Measurements from ENCODE around the gene DLAT. TPM values are rescaled to one million over a fixed set of nuclear protein-coding genes. Genes with fewer than 3 reads are reported as not detected.

Gene DLAT
- total RNA-seq, 1 experiment from 2014 or later, result 75.9 TPM

DNA sequence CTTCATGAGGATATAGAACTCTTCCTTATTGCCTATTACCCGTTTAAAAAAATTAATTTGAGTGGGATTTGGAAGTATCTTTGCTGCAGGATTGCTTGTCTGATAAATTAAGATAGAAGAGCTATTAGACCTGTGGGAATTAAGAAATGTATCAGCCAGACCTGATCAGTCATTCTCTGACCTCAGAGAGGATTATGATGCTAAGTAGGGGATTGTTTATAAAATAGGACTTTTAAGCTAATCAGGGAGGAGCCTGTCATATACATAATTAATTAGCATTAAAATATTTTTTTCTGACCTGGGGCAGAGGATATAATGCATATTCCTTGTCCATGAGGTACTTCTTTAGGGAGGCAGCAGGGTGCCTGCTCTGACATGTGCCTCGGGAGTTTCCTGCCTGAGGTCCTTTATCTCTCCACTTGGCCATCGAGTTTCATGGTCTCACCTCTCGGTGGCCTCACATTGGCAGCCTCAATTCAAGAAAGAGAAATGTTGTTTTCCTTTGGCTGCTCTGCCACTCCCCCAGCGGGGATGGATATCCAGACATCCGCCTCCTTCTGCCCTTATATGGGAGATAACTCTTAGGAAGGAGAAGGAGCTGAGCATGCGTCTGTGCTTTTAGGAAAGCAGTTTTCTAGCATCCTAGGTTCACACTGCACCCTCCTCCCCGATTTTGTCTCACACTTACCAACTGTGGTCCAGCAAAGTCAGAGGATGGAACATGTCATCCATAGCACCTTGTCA, 47.0 kb upstream of the DLAT start:
- H3K9me3 ChIP-seq (ENCODE audit: control insufficient read depth, insufficient read depth, low read depth, low read length), result no peaks in the 10 kb centered on the region
- H3K27ac ChIP-seq (ENCODE audit: low read length), result no peak overlapping the region
- H3K36me3 ChIP-seq (ENCODE audit: control insufficient read depth, insufficient read depth, low read length), result no peaks in the 10 kb centered on the region
- ATAC-seq (no peak), DNase-seq (ENCODE audit: low read depth, low spot score) (no peak)
- no peak for TF ChIP-seq TCF7L2 (IDR thresholded peaks at IDR 0.05; ENCODE audit: low read depth, low read length)
- no peak for TF ChIP-seq SIN3A (IDR thresholded peaks at IDR 0.05; ENCODE audit: borderline replicate concordance, insufficient read depth, low read depth, low read length)
- TF ChIP-seq POLR2AphosphoS5 (IDR thresholded peaks at IDR 0.05; ENCODE audit: low read depth, low read length), result no peak
- TF ChIP-seq, protein P1, sequence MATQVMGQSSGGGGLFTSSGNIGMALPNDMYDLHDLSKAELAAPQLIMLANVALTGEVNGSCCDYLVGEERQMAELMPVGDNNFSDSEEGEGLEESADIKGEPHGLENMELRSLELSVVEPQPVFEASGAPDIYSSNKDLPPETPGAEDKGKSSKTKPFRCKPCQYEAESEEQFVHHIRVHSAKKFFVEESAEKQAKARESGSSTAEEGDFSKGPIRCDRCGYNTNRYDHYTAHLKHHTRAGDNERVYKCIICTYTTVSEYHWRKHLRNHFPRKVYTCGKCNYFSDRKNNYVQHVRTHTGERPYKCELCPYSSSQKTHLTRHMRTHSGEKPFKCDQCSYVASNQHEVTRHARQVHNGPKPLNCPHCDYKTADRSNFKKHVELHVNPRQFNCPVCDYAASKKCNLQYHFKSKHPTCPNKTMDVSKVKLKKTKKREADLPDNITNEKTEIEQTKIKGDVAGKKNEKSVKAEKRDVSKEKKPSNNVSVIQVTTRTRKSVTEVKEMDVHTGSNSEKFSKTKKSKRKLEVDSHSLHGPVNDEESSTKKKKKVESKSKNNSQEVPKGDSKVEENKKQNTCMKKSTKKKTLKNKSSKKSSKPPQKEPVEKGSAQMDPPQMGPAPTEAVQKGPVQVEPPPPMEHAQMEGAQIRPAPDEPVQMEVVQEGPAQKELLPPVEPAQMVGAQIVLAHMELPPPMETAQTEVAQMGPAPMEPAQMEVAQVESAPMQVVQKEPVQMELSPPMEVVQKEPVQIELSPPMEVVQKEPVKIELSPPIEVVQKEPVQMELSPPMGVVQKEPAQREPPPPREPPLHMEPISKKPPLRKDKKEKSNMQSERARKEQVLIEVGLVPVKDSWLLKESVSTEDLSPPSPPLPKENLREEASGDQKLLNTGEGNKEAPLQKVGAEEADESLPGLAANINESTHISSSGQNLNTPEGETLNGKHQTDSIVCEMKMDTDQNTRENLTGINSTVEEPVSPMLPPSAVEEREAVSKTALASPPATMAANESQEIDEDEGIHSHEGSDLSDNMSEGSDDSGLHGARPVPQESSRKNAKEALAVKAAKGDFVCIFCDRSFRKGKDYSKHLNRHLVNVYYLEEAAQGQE (IDR thresholded peaks at IDR 0.05; ENCODE audit: insufficient read depth in 1 of 2, low read depth in 2 of 2, low read length in 1 of 2), result no peak
- TF ChIP-seq, protein P2, sequence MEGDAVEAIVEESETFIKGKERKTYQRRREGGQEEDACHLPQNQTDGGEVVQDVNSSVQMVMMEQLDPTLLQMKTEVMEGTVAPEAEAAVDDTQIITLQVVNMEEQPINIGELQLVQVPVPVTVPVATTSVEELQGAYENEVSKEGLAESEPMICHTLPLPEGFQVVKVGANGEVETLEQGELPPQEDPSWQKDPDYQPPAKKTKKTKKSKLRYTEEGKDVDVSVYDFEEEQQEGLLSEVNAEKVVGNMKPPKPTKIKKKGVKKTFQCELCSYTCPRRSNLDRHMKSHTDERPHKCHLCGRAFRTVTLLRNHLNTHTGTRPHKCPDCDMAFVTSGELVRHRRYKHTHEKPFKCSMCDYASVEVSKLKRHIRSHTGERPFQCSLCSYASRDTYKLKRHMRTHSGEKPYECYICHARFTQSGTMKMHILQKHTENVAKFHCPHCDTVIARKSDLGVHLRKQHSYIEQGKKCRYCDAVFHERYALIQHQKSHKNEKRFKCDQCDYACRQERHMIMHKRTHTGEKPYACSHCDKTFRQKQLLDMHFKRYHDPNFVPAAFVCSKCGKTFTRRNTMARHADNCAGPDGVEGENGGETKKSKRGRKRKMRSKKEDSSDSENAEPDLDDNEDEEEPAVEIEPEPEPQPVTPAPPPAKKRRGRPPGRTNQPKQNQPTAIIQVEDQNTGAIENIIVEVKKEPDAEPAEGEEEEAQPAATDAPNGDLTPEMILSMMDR (IDR thresholded peaks at IDR 0.05), result no peak
- CTCF ChIA-PET, result interaction anchor here (0.9 to 1.8 kb wide), 3 partner anchors 23 to 98 kb away, joined by 3 to 13 read pairs (median 5); no protein-coding TSS in a partner anchor
- H3K27me3 ChIP-seq (ENCODE audit: control insufficient read depth, insufficient read depth, low read length), result no peaks in the 10 kb centered on the region
- in situ Hi-C loops (cut with HindIII; ENCODE audit: low pct_unique_long_range_greater_than_20kb, low sequenced_read_pairs) (no loop called here), intact Hi-C loops (cut with micrococcal nuclease; ENCODE audit: unreplicated experiment) (no loop called here)
- POLR2A ChIA-PET, result interaction anchor here (1.4 kb wide), 1 partner anchor 36 kb away, joined by 4 read pairs; no protein-coding TSS in a partner anchor
- peaks cover 8% of the 10 kb centered on the region; the same call in 1 of the 2 replicates for H3K4me1 ChIP-seq (ENCODE audit: control insufficient read depth, insufficient read depth, low read length)
- BruUV-seq (replicated peaks), result no TSS peak
- peak overlapping the region in 1 of 2 experiments; percentile 46; a peak in 2 of 4 replicates for H3K4me3 ChIP-seq (ENCODE audit: low read depth in 2 of 2, low read length in 2 of 2)

DNA sequence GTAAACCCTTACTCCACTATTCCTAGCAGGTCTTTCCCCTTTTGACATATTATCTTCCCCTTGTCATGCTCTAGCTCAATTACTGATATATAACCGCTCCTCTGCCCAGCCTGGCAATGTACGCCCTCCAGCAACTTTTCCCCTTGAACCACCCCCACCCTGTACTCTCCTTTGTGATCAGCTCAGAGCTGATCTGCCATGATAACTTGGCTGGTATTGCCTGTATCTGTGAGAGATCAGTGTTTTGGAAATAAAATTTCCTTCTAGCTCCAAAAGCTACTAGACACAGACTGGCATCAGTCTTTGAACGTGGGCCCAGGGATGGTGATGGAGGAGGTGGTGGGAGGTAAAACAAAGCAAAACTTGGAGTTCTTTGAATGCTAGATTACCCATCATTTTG, 45.1 kb upstream of the DLAT start:
- no peaks in the 10 kb centered on the region for H3K36me3 ChIP-seq (ENCODE audit: control insufficient read depth, insufficient read depth, low read length)
- TF ChIP-seq TCF7L2 (IDR thresholded peaks at IDR 0.05; ENCODE audit: low read depth, low read length), result no peak
- TF ChIP-seq SIN3A (IDR thresholded peaks at IDR 0.05; ENCODE audit: borderline replicate concordance, insufficient read depth, low read depth, low read length), result no peak
- TF ChIP-seq, protein P1 (IDR thresholded peaks at IDR 0.05; ENCODE audit: insufficient read depth in 1 of 2, low read depth in 2 of 2, low read length in 1 of 2), result no peak
- no peak for TF ChIP-seq POLR2AphosphoS5 (IDR thresholded peaks at IDR 0.05; ENCODE audit: low read depth, low read length)
- TF ChIP-seq, protein P2 (IDR thresholded peaks at IDR 0.05), result no peak
- peaks cover 8% of the 10 kb centered on the region; the same call in 1 of the 2 replicates for H3K4me1 ChIP-seq (ENCODE audit: control insufficient read depth, insufficient read depth, low read length)
- H3K4me3 ChIP-seq (ENCODE audit: low read depth in 2 of 2, low read length in 2 of 2), result no peak overlapping the region
- BruUV-seq (replicated peaks), result no TSS peak
- intact Hi-C loops (cut with micrococcal nuclease; ENCODE audit: unreplicated experiment) (loop anchor here (10.0 kb wide), 1 partner anchor 105 kb away; the partner anchor contains the start of genes ALG9, CFAP68 and FDXACB1), in situ Hi-C loops (cut with HindIII; ENCODE audit: low pct_unique_long_range_greater_than_20kb, low sequenced_read_pairs) (no loop called here)
- ATAC-seq (no peak), DNase-seq (ENCODE audit: low read depth, low spot score) (no peak)
- ChIA-PET CTCF (interaction anchor here (0.5 to 0.6 kb wide), 2 partner anchors 10 to 139 kb away, joined by 3 to 4 read pairs; no protein-coding TSS in a partner anchor), POLR2A (no interaction called here)
- H3K27ac ChIP-seq (ENCODE audit: low read length), result no peak overlapping the region
- no peaks in the 10 kb centered on the region for H3K27me3 ChIP-seq (ENCODE audit: control insufficient read depth, insufficient read depth, low read length)
- no peaks in the 10 kb centered on the region for H3K9me3 ChIP-seq (ENCODE audit: control insufficient read depth, insufficient read depth, low read depth, low read length)
